AG09319 (cell line): ENCODE results near the gene MAP1LC3B2.
"Not testable (repeated sequence)": the region's sequence is repeated elsewhere in the genome, so short reads cannot be mapped to it uniquely, and the experiment has no call there.

Source experiments
- DNase-seq: peaks from one replicate; pipeline ENCODE4 v3.0.0-alpha.2; 2010; ENCODE audit warnings: low read depth; ENCODE audit errors: extremely low read depth
- CTCF ChIP-seq: IDR thresholded peaks from 2 replicates; pipeline ENCODE4 v1.5.1; 2011; ENCODE audit warnings: low read depth, mild to moderate bottlenecking, inconsistent platforms, low read length, moderate library complexity

Gene MAP1LC3B2

DNA sequence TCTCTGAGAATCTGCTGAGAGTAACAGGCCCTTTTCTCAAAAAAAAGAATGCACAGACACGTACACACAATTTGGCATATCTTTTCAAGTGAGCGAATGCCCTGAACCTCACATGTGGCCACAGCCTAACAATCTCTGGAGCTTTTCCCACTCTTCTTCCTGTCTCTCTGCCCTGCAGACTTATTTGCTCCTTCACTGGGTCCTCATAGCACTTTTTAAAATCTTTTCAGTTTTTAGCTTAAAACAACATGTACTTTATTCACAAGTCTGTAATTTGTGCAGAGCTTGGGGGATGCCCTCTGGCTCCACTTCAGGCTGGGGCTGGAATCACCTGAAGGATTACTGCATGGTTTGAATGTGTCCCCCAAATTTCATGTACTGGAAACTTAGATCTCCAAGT lies 9.0 kb downstream of the MAP1LC3B2 start:
- no peak for DNase-seq
- no peak for TF ChIP-seq CTCF

GRCh38 chr12:116571089-116571488 lies 11.9 kb downstream of the MAP1LC3B2 start:
- DNase-seq: no peak
- TF ChIP-seq CTCF: no peak

GRCh38 chr12:116573776-116574175 lies 14.6 kb downstream of the MAP1LC3B2 start:
- no peak for DNase-seq
- TF ChIP-seq CTCF: no peak

DNA sequence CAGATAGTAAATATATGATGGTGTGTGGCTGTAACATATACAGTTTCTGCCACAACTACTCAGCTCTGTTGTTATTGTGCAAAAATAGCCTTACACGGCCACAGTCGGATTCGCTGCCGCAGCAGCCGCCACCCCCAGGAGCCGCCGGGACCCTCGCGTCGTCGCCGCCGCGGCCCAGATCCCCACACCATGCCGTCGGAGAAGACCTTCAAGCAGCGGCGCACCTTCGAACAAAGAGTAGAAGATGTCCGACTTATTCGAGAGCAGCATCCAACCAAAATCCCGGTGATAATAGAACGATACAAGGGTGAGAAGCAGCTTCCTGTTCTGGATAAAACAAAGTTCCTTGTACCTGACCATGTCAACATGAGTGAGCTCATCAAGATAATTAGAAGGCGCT lies 16.6 kb downstream of the MAP1LC3B2 start:
- DNase-seq: not testable (repeated sequence)

DNA sequence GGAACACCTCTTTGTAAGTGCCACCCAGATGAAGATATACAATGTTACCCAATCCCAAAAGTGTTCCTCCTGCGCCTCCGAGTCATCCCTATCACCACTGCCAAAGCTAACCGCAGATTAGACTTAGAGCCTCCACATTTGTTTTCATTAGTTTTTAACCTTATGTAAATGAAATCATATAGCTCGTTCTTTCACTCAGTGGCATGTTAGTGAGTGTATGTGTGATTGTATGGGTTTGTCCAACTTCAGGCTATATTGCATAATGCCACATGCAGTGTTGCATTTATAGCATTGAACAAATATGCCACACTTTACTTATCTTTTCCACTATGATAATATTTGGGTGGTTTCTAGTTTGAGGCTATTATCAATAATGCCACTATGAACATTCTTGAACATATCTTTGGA lies 18.0 kb downstream of the MAP1LC3B2 start:
- no peak for DNase-seq
- TF ChIP-seq CTCF: no peak

GRCh38 chr12:116578051-116578450 lies 18.9 kb downstream of the MAP1LC3B2 start:
- no peak for TF ChIP-seq CTCF
- no peak for DNase-seq

DNA sequence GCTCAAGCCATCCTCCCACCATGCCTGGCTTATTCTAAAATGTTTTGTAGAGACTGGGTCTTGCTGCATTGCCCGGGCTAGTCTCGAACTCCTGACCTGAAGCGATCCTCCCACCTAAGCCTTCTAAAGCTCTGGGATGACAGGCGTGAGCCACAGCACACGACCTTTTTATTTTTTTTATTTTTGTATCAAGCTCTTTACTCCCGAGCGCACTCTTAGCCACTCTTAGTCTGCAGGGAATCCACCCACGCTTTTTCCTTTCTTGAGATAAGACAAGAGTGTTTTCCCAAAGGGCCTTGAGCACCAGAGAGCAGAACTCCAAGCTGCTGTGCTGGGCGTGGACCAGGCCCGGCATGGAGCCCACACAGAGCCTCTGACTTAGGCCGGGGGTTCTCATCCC lies 23.4 kb downstream of the MAP1LC3B2 start:
- no peak for TF ChIP-seq CTCF
- no peak for DNase-seq

- no peak for DNase-seq
- TF ChIP-seq CTCF: no peak
Observed at GRCh38 chr12:116583129-116583694, 24.0 kb downstream of the MAP1LC3B2 start.
